OCI-LY3 (cell line): ENCODE data around the gene CADPS.

Source experiments
- CTCF ChIP-seq: fragments of 200-600, 300-600 bp; sonication (generic); IDR thresholded peaks from 2 replicates; pipeline ENCODE4 v1.5.1; 2014; ENCODE audit warnings: antibody characterized with exemption, low read length, low read depth
- EZH2phosphoT487 ChIP-seq: fragments of 200-600 bp; shearing (Covaris generic); IDR thresholded peaks from 2 replicates; pipeline ENCODE4 v1.6.1; 2018; ENCODE audit warnings: antibody characterized with exemption, mixed run types, low read depth

- TF ChIP-seq CTCF (peak; percentile 41), EZH2phosphoT487 (no peak)
These were observed 320.9 kb downstream of the CADPS start for GRCh38 chr3:62554264-62554799.
